GM21423 (cell line): ENCODE measurements around the gene DPYSL3.

Experiments
- ATAC-seq: cut with Tn5 transposase; IDR thresholded peaks from one replicate; pipeline ENCODE4 v1.9.1; 2021; ENCODE audit warnings: mild to moderate bottlenecking, moderate library complexity; ENCODE audit not compliant: unreplicated experiment

The DPYSL3 gene

DNA sequence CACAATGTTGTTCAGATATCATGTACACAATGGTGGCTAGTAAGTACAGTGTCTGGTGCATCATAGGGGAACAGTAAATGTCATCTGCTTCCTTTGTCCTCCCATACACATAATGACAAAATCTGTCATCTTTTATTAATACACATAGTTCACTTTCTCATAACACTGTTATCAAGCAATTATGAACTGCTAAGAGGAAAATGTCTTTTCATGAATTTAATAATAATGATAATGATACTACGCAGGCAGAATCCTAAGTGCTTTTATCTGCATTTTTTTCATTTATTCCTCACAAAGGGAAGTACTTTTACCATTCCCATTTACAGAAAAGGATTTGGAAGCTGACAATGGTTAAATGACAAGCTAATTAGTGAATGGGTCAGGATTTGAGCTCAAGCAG is 35.7 kb downstream of the DPYSL3 start:
- no peak for ATAC-seq

DNA sequence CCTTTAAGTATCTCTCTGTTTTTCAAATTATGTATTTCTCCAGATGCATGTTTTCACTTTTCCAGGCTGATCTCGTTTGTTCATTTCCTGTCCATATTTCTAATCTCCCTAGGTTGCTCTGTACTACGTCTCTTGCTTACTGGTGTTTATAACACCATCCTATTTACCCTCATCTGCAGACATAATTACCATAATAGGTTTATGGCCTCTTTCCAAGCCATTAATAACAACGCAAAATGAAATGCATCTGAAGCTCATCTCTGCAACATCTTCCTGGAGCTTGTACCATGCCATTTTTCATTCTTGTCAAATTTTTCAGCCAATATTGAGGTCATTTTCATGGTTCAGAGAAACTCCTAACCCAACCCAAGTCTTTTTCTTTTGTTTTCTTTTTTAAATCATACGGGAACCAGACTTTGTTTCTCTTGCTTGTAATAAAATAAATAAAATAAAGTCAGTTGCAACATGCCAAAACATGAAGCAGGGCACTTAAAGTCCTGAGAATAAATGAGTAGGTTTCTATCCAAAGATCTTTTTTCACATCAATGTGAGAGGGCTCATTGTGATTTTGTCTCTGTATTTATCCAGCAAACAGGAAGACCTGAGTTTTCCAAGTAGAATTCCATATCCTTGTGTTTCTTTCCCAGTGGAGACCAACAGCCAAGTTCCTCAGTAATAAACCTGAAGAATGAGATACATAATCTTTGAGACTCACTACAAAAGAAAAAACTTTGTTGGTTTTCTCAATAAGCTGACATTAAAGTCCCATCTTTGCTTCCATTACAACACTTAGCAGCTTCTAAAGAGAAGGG is 37.0 kb downstream of the DPYSL3 start:
- ATAC-seq, result no peak

DNA sequence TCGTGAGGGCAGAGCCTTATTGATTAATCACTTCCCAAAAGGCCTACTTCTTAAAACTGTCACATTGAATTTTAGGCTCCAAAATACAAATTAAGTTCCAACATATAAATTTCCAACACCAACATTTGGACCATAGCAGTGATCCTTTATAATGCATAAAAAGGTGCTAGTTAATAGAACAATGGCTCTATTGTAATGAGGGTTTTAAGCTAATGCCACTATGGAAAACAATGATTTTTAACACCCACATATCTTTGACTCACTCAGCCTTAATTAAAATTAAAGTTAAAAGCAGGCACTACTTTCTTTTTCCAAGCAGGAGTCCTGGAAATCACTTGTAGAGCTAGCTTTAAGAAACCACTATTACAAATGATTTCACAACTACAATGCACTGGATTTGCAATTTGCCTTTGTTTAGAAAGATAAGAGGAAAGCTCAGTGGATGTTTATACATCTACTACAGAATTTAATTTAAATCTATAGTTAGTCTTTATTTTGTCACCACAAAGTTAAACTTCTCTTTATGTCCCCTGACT is 41.8 kb downstream of the DPYSL3 start:
- ATAC-seq, result no peak

DNA sequence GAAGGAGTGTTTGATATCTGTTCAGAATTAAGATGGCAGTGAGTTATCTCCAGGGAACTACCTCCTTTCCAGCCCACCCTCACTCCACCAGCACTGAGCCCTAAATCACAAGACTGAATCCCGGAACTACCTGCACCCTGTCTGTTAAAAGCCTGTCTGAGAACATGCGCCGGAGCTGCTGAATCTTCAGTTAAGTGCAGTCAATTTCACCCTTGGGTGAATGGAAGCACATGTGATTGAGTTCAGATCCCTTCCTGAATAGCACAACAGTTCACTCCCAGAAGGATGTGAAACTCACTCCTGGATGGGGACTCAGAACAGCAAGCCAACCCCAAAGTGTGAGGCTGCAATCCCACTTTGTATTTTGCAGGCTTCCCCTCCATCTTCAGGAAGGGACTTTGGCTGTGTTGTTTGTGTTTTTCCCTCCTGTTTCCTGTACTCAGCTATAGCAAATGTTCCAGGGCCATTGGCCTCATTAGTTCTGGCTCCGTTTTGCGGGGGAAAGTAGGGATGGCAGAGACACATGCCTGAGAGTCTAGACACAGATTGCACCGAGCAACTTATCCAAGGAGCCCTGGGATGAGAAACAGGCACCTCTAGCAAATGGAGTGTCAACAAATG is 43.4 kb downstream of the DPYSL3 start:
- no peak for ATAC-seq

DNA sequence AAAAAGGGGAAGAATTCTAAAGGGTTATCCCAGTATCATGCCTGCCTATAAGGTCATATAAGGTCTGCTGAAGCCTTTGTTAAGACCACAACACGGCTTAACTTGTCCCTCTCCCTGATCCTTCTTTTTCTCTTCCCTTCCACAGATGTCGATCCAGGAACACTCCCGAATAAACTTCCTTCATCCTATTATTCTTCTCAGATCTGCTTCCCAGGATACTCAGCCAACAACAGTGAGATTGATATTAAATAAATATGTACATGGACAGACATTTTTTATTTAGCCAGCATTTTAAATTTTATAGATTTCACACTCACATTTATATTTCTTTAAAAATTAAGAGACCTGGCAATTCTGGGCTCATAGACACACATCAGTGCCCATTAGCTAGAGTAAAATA is 44.1 kb downstream of the DPYSL3 start:
- ATAC-seq, result no peak

DNA sequence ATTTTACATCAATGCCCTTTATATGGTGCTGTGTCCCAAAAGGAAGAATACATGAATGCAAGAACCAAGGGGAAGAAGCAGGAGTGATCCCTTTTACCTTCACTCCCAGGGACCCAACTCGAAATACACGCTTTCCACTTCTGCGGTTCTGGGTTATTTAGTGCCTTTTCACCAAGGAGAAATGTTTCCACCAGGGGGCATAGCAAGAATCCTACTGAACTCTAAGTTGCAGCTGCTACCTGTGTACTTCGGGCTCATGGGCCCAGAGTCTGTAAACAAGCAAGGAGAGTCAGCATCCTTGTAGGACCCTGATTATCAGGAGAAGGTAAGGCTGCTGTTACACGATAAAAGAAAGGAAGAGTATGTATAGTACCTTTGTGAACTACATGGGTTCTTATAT is 45.7 kb downstream of the DPYSL3 start:
- no peak for ATAC-seq

DNA sequence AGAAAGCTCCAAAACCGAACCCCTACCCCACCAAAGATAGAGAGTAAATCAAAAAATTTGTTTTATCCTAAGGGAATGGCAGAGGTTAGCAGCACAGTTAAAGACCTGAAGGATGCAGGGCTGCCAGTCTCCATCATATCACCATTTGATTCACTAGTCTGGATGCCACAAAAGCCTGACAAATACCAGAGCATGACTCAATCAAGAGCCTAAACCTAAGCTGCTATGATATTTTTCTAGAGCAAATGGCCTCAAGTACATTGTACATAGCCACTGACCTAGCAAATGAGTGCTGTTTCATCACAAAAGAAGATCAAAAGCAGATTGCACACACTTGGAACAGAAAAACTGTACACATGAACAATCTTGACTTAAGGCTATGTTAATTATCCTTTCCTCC is 48.0 kb downstream of the DPYSL3 start:
- no peak for ATAC-seq

DNA sequence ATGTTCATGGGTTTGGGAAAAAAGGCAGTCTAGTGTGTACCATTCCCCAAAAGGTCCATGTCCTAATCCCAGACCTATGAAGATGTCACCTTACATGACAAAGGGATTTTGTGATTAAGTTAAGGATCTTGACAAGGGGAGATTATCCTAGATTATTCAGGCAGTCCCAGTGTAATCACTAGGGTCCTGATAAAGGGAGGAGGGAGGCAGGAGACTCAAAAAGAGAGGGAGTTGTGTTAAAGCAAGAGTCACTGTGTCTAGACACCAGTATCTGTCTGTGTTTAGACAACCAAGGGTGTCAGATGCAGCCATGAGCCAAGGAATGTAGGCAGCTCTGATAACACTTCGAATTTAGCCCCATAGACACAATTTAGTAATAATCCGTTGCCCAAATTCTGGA is 49.5 kb downstream of the DPYSL3 start:
- no peak for ATAC-seq

DNA sequence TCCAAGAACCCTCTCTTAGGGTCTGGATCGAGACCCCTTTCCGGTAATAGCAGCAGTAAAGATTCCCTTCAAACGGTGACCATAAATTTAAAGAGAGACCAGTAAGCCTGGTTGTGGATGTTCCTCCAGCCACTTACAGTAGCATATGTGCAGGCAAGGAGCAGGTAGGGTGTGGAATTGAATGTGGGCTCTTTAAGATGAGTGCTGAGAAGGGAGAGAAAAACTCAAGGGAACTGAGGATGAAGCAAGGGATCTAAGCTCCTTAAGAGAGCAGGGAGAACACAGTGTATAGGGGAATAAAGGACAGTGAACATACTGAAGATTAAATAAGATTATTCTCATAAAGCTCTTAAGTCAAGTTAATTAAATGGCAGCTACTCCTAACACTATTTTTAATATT is 51.3 kb downstream of the DPYSL3 start:
- ATAC-seq, result no peak

DNA sequence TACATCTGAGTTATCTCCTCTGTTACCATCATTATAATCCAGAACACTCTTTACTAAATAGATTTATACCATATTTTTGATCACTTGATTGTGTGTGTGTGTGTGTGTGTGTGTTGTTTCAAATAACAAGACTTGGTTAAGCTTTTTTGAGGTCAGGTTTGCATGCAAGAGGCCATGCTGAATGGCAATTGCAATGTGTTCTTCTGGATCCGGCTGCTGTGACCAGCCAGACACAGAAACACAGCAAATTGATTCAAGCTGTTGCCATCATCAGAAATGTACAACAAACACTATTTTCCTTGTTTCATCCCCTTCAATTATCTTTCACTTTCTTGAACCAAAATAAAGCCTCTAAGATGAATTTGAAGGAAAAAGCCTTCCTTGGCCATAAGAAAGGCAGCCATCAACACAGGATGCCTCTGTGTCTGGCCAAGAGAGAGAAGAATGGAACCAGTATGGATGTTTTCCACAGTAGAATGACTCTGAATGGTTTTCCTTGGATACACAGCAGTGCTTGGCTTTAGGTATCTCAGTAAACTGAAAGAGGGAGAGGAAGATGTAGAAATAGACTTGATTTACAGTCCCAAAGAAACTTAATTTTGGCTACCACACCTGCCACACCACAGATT is 53.9 kb downstream of the DPYSL3 start:
- ATAC-seq, result no peak

DNA sequence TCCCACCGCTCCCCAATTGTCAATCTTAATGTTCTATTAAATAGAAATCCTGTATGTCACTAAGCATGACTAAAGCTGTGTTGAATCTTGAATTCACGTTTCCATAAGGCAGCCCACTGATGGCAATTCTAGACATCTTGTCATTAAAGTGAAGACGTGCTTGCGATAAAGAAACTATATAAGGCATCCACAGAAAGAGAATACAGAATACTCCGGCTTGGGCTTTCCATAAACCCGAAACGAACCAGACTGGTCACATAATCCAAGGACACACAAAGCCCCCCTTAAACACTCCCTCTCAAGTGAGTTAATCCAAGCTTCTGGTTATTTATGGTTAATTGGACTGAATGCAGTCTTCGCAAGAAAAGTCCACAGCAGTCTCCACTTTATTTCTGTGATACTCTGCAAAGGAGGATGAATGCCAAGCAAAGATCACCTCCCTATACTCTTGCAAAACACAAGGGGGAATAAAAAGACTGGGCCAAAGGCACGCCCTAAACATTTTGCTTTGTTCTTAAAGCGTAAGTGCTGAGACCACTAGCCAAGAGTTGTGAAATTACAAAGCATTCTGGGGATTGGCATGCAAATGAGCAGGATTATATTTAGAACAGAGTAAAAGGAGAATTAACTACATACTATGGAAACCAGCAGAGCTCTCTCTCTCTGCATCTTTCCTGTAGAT is 54.7 kb downstream of the DPYSL3 start:
- no peak for ATAC-seq

DNA sequence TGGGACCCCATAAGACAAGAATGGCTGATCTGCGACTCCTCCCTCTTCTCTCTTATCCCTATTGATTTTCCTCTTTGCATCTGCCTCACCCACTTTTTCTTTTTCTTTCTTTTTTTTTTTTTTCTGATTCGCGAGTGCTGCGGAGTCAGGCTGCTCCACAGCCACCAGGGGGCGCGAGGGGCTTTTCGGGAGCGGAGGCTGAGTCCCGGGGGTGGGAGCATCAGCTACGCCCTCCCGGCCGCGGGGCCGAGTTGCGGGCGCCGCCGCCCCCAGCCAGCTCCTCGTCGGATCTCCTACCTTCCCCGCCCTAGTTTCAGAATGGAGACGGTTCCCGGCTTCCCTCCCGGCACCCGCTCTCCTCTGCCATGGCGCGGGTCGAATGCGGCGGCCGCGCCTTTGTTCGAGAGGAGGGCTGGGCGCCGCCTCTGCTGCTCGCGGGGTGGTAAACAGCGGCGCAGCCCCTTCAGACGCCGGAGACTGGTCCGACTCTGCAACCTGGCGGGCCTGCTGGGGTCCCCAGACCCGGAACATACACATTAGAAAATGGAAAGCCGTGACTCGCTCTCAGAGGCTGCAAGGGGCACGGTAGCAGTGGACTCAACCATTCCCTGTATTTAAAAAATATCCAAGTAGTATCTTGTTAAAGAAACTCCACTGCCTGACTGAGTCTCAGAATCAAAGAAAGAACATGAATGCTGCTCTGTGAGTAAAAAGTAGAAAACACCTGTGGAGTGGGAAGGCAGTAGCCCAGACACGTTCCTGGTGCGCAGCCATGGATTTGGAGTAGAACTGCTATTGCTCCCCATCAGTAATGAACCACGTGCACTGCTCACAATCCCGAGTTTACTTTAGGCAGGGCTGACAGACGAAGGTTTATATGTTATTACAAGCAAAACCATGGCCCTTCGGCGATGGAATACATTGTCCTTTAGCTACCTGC is 55.7 kb downstream of the DPYSL3 start:
- peak; percentile 80 for ATAC-seq

DNA sequence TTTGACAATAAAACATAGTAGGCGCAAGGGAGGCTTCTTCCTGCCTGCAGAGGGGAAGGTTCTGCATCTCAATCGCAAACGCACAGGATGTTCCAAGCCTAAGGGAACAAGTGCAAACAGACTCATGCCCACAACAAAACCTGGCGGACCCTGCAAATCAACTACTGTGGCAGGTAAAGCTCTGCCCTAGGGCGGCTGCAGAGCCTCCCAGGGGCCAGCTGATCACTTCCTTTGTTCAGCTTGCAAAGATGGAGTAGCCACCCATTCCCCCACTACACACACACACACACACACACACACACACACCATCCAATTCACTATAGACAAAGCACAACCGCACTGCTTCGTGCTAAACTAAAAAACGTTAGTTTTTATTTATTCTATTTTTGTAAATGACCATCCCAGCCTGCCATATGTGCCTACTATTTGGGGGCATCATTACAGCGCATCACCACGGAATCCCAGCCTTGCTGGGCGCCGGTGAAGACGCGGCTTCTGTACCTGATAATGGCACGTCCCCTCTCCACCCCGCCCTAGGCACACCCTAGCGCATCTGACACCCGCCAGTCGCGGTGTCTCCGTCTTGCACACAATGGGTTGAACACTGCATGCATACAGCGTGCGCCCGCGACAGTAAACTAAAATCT is 57.6 kb downstream of the DPYSL3 start:
- no peak for ATAC-seq

DNA sequence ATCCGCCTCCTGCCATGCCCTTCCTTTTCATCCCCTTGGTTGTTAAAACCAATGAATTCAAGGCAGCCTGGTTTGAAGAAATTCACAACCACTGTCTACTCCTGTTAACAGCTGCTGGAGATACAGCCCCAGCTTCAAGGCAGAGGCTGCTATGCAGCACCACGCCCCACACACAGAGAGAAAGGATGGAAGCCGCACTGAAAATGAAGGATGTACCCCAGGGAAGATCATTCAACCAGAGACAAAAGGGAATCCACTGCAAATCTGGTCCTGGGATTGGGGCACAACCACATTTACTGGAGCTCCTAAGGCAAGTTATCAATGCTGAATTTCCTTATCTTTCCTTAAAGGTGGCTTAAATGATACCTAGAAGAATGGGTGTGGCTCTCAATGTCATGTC is 58.7 kb downstream of the DPYSL3 start:
- ATAC-seq, result no peak

DNA sequence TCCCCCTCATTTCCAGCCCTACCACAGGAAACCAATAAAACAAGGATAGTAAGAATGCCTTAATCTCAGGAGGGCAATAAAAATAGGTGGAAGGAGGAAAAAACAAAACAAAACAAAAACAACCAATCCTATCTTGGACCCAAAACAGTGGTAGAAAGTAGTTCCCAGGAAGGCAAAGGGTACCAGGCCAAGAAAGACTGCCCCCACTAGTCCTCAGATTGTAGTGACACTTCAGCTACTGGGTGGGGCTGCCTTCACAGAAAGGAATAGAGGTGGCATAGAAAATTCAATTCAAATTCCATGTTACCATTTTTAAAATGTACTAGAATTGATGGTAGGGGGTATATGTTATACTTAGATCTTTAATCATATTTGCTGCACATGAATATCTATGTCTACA is 59.3 kb downstream of the DPYSL3 start:
- no peak for ATAC-seq

DNA sequence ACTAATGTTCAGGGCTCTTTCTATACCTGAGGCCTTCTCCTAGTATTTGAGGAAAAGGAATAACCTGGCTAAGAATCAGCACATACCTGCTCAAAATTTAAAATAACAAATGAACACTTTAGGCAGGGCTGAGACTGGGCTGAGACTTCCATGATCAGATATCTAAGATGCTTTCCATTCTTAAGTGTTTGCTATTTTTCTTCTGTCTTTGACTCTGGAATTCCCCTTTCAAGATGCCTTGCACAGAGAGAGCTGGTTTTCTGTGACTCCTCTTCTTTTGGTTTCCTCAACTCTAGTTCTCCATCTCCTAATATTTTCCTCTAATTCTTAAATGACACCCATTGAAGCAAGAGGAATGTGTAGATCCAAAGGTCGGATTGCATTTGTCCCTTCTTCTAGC is 61.1 kb downstream of the DPYSL3 start:
- no peak for ATAC-seq

DNA sequence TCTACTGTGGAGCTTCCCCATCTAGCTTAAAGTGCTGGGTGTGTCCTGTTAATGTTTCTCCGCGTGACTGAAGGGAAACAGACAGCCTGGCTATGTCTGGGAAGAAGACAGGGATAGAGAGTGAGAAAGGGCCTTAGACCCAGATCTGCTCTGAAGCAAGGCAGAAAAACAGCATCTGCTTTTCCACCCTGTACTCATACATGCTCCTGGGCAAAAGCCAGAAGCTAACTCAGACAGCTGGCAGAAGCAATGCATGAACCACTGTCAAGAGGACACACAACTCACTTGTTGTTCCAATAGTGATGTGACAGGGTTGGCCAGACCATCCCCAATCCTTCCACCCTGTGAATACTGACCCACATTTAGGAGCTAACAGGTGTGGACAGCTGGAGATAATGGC is 63.3 kb downstream of the DPYSL3 start:
- ATAC-seq, result no peak

DNA sequence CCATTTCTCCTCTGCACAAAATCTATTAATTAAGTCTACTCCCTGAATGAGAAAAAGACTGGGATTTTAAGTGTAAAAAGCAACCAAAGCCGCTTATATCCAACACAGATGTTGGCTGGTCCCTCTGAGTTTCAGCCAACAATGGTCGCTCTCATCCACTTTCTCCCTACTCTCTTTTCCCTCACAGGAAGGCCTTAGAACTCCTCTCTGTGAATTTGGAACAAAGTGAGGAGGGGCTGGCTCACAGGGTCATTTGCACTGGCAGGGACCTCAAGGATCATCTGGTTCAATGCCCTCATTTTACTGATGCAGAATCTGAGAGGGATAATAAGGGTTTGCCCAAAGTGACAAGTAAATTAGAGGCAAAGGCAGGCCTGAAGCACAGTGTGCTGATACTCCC is 64.0 kb downstream of the DPYSL3 start:
- ATAC-seq, result no peak

DNA sequence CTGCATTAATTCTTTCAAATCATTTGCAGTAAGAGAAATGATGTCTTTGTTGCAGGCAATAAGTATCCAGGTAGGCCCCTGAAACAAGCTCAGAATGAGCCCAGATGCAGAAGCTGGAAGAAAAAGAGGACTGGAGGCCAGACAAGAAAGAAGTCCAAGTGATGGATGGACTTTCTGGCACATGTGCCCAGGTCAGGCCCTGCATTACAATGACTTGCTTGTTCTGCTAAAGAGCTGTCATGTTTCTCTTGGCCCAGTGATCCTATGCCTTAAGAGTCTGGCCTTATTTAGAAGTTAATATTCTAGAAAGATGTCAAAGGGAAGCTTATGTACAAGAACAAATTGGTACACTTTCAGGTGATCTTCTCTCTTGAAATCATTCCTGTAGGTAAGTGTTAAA is 64.8 kb downstream of the DPYSL3 start:
- no peak for ATAC-seq

DNA sequence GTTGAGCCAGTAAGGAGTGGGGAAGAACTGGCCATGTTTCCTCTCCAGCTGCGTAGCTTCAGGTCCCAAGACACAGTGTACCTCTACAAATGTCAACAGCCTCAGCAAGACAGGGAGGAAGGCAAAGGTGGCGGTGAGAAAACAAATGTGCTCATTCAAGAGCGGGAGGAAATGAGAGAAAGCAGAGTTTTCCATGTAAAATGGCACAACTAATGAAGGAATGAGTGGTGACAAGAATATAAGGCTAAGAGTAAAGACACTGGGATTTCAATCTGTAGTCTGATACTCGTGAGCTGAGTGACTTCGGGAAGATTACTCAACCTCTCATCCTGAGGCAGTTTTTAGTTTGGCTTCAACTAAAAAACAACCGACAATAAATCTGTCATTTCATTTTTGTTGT is 67.6 kb downstream of the DPYSL3 start:
- ATAC-seq, result no peak
